ENCODE measurements around the gene CDC42. TPM values are rescaled to one million over a fixed set of nuclear protein-coding genes. Genes with fewer than 3 reads are reported as not detected.

The CDC42 gene
- total and polyA plus RNA-seq, 2 experiments from 2014 or later: 119 to 184 TPM

- H3K9me3 Mint-ChIP-seq: no peaks in the 10 kb centered on the region
- Histone ChIP-seq H3K4me1 (ENCODE audit: insufficient read depth) (peaks cover 11% of the 10 kb centered on the region), H2AFZ (no peak overlapping the region), H3K4me2 (no peak overlapping the region), H3K79me2 (replicated peaks; ENCODE audit: insufficient read depth) (0 out of 2 replicates have a peak, but pooled peaks cover 4% of the 10 kb centered on the region), H3K27ac (ENCODE audit: low read depth) (no peak overlapping the region), H3K36me3 (ENCODE audit: insufficient read depth) (no peaks in the 10 kb centered on the region), H3F3A (replicated peaks; ENCODE audit: low read depth) (no peaks in the 10 kb centered on the region), H3K4me3 (no peak overlapping the region), H4K20me1 (replicated peaks; ENCODE audit: insufficient read depth) (peaks cover 17% of the 10 kb centered on the region; the same call in 1 of the 2 replicates), H3K9me2 (ENCODE audit: insufficient read depth) (no peaks in the 10 kb centered on the region), H3K27me3 (ENCODE audit: insufficient read depth) (no peaks in the 10 kb centered on the region)
- peaks cover 45% of the 10 kb centered on the region for H3K4me1 Mint-ChIP-seq
- H3K27me3 Mint-ChIP-seq (ENCODE audit: insufficient read depth, low read depth, poor library complexity): peaks cover 17% of the 10 kb centered on the region
- ATAC-seq (no peak), DNase-seq (ENCODE audit: low spot score) (no peak)
- no peak overlapping the region for H3K27ac Mint-ChIP-seq
- no peaks in the 10 kb centered on the region; the same call in 2 of the 3 replicates for H3K36me3 Mint-ChIP-seq (ENCODE audit: low read depth)
- no peak overlapping the region for H3K4me3 Mint-ChIP-seq
- no peak for TF ChIP-seq NANOG (IDR thresholded peaks at IDR 0.05; ENCODE audit: borderline replicate concordance)
- no peak for TF ChIP-seq CTCF (conservative IDR thresholded peaks at IDR 0.05; ENCODE audit: low read depth in 2 of 2)
- TF ChIP-seq STAT1 (IDR thresholded peaks at IDR 0.05; ENCODE audit: unreplicated experiment): no peak
- TF ChIP-seq EZH2phosphoT487 (IDR thresholded peaks at IDR 0.05; ENCODE audit: unreplicated experiment): no peak
- TF ChIP-seq ZNF114 (CRISPR knock-in tag; IDR thresholded peaks at IDR 0.05): no peak
Measured at GRCh38 chr1:22119626-22120468, 67.3 kb downstream of the CDC42 start.

GRCh38 chr1:22120469-22120790 lies 67.9 kb downstream of the CDC42 start:
- H3K36me3 Mint-ChIP-seq (ENCODE audit: low read depth): no peaks in the 10 kb centered on the region
- no peaks in the 10 kb centered on the region for H3K9me3 Mint-ChIP-seq
- TF ChIP-seq ZNF331 (CRISPR knock-in tag; IDR thresholded peaks at IDR 0.05; ENCODE audit: low read depth) (no peak), REST (IDR thresholded peaks at IDR 0.05; ENCODE audit: unreplicated experiment) (no peak), EZH2phosphoT487 (IDR thresholded peaks at IDR 0.05; ENCODE audit: unreplicated experiment) (no peak)
- ATAC-seq (no peak), DNase-seq (ENCODE audit: low spot score) (no peak)
- peaks cover 15% of the 10 kb centered on the region for H3K27me3 Mint-ChIP-seq (ENCODE audit: insufficient read depth, low read depth, poor library complexity)
- Histone ChIP-seq H3F3A (replicated peaks; ENCODE audit: low read depth) (no peaks in the 10 kb centered on the region), H3K27ac (ENCODE audit: low read depth) (no peak overlapping the region), H4K20me1 (replicated peaks; ENCODE audit: insufficient read depth) (0 out of 2 replicates have a peak, but pooled peaks cover 11% of the 10 kb centered on the region), H3K27me3 (ENCODE audit: insufficient read depth) (no peaks in the 10 kb centered on the region), H3K9me2 (ENCODE audit: insufficient read depth) (no peaks in the 10 kb centered on the region), H3K79me2 (replicated peaks; ENCODE audit: insufficient read depth) (0 out of 2 replicates have a peak, but pooled peaks cover 4% of the 10 kb centered on the region), H3K4me2 (no peak overlapping the region), H3K36me3 (ENCODE audit: insufficient read depth) (no peaks in the 10 kb centered on the region), H3K4me1 (ENCODE audit: insufficient read depth) (peaks cover 8% of the 10 kb centered on the region; the same call in 1 of the 2 replicates), H2AFZ (no peak overlapping the region), H3K4me3 (no peak overlapping the region)
- no peak overlapping the region for H3K27ac Mint-ChIP-seq
- no peak overlapping the region for H3K4me3 Mint-ChIP-seq
- H3K4me1 Mint-ChIP-seq: peaks cover 40% of the 10 kb centered on the region
